ENCODE data around the gene FAIM2. TPM values are rescaled to one million over a fixed set of nuclear protein-coding genes. Genes with fewer than 3 reads are reported as not detected.

The FAIM2 gene
- total and polyA plus RNA-seq, 2 donors (not counting 3 experiments of a cell fraction or from before 2014, with no cell fraction given) = 0.01 TPM; not detected in 1

DNA sequence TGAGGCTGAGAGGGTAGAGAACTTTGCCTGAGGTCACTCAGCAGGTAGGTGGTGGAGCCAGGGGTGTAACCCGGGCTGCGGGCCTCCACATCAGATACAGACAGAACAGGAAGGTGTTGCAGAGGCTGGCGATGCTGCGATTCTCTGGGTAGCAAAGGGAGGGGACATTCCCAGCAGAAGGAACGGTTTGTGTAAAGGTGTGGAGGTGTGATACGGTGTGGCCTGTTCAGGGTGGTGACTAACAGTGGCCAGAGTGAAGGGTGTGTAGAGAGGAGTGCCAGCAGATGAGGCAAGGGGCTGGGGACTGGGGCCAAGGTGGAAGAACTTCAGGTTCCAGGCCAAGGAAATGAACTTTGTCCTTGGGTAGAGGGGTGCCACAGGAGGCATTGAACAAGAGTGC is 18.2 kb upstream of the FAIM2 start:
- H3K36me3 ChIP-seq (ENCODE audit: control insufficient read depth in 2 of 2, extremely low read depth in 1 of 2, insufficient read depth in 2 of 2, low read length in 2 of 2) = no peaks in the 10 kb centered on the region
- FAIRE-seq (no peak), DNase-seq (ENCODE audit: low read depth, low spot score) (no peak)
- ChIA-PET POLR2A (interaction anchor here (0.7 kb wide), 1 partner anchor 16 kb away, joined by 3 read pairs; no protein-coding TSS in a partner anchor), CTCF (interaction anchor here (1.2 to 2.3 kb wide), 2 partner anchors 24 to 55 kb away, joined by 3 to 6 read pairs; no protein-coding TSS in a partner anchor)
- H3K4me1 ChIP-seq (ENCODE audit: control insufficient read depth, extremely low read depth, insufficient read depth, low read length) = peaks cover 16% of the 10 kb centered on the region
- dilution Hi-C loops (cut with MboI; ENCODE audit: extremely low pct_ligation_motif_present, low sequenced_read_pairs) (no loop called here), intact Hi-C loops (cut with micrococcal nuclease) (no loop called here)
- TF ChIP-seq EZH2 (IDR thresholded peaks at IDR 0.05; ENCODE audit: borderline replicate concordance, low read depth, low read length, severe bottlenecking) = no peak
- TF ChIP-seq FOS (IDR thresholded peaks at IDR 0.05; ENCODE audit: borderline replicate concordance, insufficient read depth, low read length) = no peak
- TF ChIP-seq, protein P1, sequence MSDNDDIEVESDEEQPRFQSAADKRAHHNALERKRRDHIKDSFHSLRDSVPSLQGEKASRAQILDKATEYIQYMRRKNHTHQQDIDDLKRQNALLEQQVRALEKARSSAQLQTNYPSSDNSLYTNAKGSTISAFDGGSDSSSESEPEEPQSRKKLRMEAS (IDR thresholded peaks at IDR 0.05; ENCODE audit: insufficient read depth, insufficient read length) = no peak
- no peak for TF ChIP-seq MYC (IDR thresholded peaks at IDR 0.05; ENCODE audit: low read depth, low read length)
- TF ChIP-seq, protein P2, sequence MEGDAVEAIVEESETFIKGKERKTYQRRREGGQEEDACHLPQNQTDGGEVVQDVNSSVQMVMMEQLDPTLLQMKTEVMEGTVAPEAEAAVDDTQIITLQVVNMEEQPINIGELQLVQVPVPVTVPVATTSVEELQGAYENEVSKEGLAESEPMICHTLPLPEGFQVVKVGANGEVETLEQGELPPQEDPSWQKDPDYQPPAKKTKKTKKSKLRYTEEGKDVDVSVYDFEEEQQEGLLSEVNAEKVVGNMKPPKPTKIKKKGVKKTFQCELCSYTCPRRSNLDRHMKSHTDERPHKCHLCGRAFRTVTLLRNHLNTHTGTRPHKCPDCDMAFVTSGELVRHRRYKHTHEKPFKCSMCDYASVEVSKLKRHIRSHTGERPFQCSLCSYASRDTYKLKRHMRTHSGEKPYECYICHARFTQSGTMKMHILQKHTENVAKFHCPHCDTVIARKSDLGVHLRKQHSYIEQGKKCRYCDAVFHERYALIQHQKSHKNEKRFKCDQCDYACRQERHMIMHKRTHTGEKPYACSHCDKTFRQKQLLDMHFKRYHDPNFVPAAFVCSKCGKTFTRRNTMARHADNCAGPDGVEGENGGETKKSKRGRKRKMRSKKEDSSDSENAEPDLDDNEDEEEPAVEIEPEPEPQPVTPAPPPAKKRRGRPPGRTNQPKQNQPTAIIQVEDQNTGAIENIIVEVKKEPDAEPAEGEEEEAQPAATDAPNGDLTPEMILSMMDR (IDR thresholded peaks at IDR 0.05; ENCODE audit: extremely low read depth in 1 of 2, insufficient read depth in 1 of 2, low read depth in 1 of 2, low read length in 2 of 2) = no peak
- no peak for TF ChIP-seq GATA2 (IDR thresholded peaks at IDR 0.05; ENCODE audit: insufficient read depth, insufficient read length, low read depth, low read length)
- TF ChIP-seq JUN (IDR thresholded peaks at IDR 0.05; ENCODE audit: borderline replicate concordance, insufficient read depth, insufficient read length, low read depth) = no peak
- no peak for TF ChIP-seq POLR2A (IDR thresholded peaks at IDR 0.05; ENCODE audit: low read depth, low read length)
- no peak for TF ChIP-seq POLR2AphosphoS5 (IDR thresholded peaks at IDR 0.05; ENCODE audit: insufficient read depth, low read depth, low read length)
- H3K9me3 ChIP-seq (replicated peaks; ENCODE audit: control insufficient read depth, insufficient read depth, low read length) = no peaks in the 10 kb centered on the region
- no peaks in the 10 kb centered on the region for H3K79me2 ChIP-seq (ENCODE audit: control insufficient read depth, insufficient read depth, low read length)
- H2AFZ ChIP-seq (ENCODE audit: low read depth, low read length) = no peak overlapping the region
- H3K4me2 ChIP-seq (ENCODE audit: insufficient read depth, low read length) = no peak overlapping the region
- H3K4me3 ChIP-seq (replicated peaks in 1 of 3; ENCODE audit: insufficient read depth in 1 of 3, low read depth in 1 of 3, low read length in 3 of 3) = no peak overlapping the region
- no TSS peak for BruUV-seq (replicated peaks)
- no peaks in the 10 kb centered on the region for H4K20me1 ChIP-seq (replicated peaks; ENCODE audit: control insufficient read depth, extremely low read depth, insufficient read depth, low read length)
- H3K27ac ChIP-seq (ENCODE audit: insufficient read depth, low read depth, low read length) = no peak overlapping the region
- H3K27me3 ChIP-seq (ENCODE audit: control insufficient read depth in 2 of 2, insufficient read depth in 2 of 2, low read length in 2 of 2) = no peaks in the 10 kb centered on the region
- H3K9me1 ChIP-seq (replicated peaks; ENCODE audit: control insufficient read depth, extremely low read depth, insufficient read depth, low read length) = no peaks in the 10 kb centered on the region
- no peak overlapping the region for H3K9ac ChIP-seq (replicated peaks; ENCODE audit: extremely low read depth, insufficient read depth, low read length)
